Memory B cell (primary cell): ENCODE data around the gene SLC23A3.

Source experiments
- ATAC-seq: fragments of 150-1000 bp; cut with Tn5 transposase; 2 replicates; pipeline ENCODE4 v1.10.0; 2021; ENCODE audit warnings: low read depth, mild to moderate bottlenecking, moderate library complexity
- DNase-seq, 2 donors: peaks; one replicate each; pipeline ENCODE4 v3.0.0; 2022; ENCODE audit warnings: low spot score in 2 of 2
- H3K27ac Mint-ChIP-seq: one replicate; pipeline ENCODE4 v1.8.0; 2022; ENCODE audit warnings: mild to moderate bottlenecking, moderate library complexity, mixed read lengths
- H3K27me3 Mint-ChIP-seq: one replicate; pipeline ENCODE4 v1.8.0; 2022; ENCODE audit warnings: mixed read lengths
- H3K36me3 Mint-ChIP-seq: one replicate; pipeline ENCODE4 v1.8.0; 2022; ENCODE audit warnings: mild to moderate bottlenecking, mixed read lengths
- H3K4me1 Mint-ChIP-seq: one replicate; pipeline ENCODE4 v1.8.0; 2022; ENCODE audit warnings: mixed read lengths
- H3K4me3 Mint-ChIP-seq: one replicate; pipeline ENCODE4 v1.8.0; 2022; ENCODE audit warnings: mild to moderate bottlenecking, moderate library complexity, mixed read lengths
- H3K9me3 Mint-ChIP-seq: one replicate; pipeline ENCODE4 v1.8.0; 2022; ENCODE audit warnings: mixed read lengths

The SLC23A3 gene

GRCh38 chr2:219197388-219197787, 27.6 kb upstream of the SLC23A3 start:
- ATAC-seq (no peak), DNase-seq (no peak)
- H3K27ac Mint-ChIP-seq = no peak overlapping the region
- H3K4me3 Mint-ChIP-seq = no peak overlapping the region
- H3K27me3 Mint-ChIP-seq = peaks cover 11% of the 10 kb centered on the region
- H3K4me1 Mint-ChIP-seq = no peaks in the 10 kb centered on the region
- H3K36me3 Mint-ChIP-seq = no peaks in the 10 kb centered on the region
- no peaks in the 10 kb centered on the region for H3K9me3 Mint-ChIP-seq

- H3K27ac Mint-ChIP-seq = peak overlapping the region; percentile 18
- no peak overlapping the region for H3K4me3 Mint-ChIP-seq
- H3K36me3 Mint-ChIP-seq = peaks cover 10% of the 10 kb centered on the region
- H3K27me3 Mint-ChIP-seq = no peaks in the 10 kb centered on the region
- H3K9me3 Mint-ChIP-seq = no peaks in the 10 kb centered on the region
- no peak for DNase-seq
- peak; percentile 80 for ATAC-seq
- peaks cover 12% of the 10 kb centered on the region for H3K4me1 Mint-ChIP-seq
Observed at GRCh38 chr2:219186754-219187456, 17.1 kb upstream of the SLC23A3 start.

GRCh38 chr2:219184121-219184520, 14.3 kb upstream of the SLC23A3 start:
- Mint-ChIP-seq H3K4me1 (peaks cover 15% of the 10 kb centered on the region), H3K27me3 (no peaks in the 10 kb centered on the region), H3K4me3 (no peak overlapping the region), H3K27ac (peak overlapping the region; percentile 14), H3K9me3 (no peaks in the 10 kb centered on the region), H3K36me3 (peaks cover 19% of the 10 kb centered on the region)
- ATAC-seq (no peak), DNase-seq (no peak)

DNA sequence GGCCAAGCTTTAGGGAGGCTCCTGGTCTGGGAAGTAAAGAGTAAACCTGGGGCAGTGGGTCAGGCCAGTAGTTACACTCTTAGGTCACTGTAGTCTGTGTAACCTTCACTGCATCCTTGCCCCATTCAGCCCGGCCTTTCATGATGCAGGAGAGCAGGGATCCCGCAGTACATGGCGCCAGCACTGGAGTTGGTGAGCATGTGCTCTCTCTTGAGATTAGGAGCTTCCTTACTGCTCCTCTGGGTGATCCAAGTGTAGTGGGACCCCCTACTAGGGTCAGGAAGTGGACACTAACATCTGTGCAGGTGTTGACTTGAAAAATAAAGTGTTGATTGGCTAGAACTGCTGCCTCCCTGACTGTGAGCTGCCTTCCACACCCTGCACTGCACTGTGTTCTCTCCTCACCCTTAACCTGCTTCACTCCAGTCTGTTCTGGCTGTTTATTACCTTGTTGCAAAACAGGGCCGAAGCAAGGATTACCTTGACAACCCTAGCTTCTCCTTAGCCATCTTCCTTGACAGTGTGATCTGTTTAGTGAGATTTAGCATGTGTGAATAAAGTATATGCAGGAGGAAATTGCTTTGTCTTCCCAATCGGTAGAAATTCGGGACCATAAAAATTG, 13.4 kb upstream of the SLC23A3 start:
- Mint-ChIP-seq H3K27ac (peak overlapping the region; percentile 53), H3K4me1 (peaks cover 20% of the 10 kb centered on the region), H3K9me3 (no peaks in the 10 kb centered on the region), H3K27me3 (no peaks in the 10 kb centered on the region), H3K4me3 (no peak overlapping the region), H3K36me3 (peaks cover 19% of the 10 kb centered on the region)
- DNase-seq = no peak
- no peak for ATAC-seq

DNA sequence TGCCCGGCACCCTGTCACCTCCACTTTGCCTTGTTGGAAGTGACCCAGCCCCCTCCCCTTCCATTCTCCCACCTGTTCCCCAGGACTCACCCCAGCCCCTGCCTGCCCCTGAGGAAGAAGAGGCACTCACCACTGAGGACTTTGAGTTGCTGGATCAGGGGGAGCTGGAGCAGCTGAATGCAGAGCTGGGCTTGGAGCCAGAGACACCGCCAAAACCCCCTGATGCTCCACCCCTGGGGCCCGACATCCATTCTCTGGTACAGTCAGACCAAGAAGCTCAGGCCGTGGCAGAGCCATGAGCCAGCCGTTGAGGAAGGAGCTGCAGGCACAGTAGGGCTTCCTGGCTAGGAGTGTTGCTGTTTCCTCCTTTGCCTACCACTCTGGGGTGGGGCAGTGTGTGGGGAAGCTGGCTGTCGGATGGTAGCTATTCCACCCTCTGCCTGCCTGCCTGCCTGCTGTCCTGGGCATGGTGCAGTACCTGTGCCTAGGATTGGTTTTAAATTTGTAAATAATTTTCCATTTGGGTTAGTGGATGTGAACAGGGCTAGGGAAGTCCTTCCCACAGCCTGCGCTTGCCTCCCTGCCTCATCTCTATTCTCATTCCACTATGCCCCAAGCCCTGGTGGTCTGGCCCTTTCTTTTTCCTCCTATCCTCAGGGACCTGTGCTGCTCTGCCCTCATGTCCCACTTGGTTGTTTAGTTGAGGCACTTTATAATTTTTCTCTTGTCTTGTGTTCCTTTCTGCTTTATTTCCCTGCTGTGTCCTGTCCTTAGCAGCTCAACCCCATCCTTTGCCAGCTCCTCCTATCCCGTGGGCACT, 12.7 kb upstream of the SLC23A3 start:
- no peak for ATAC-seq

GRCh38 chr2:219181531-219181930, 11.7 kb upstream of the SLC23A3 start:
- peaks cover 18% of the 10 kb centered on the region for H3K36me3 Mint-ChIP-seq
- H3K27ac Mint-ChIP-seq = no peak overlapping the region

More for the DNA sequence above, 12.7 kb upstream of the SLC23A3 start:
- H3K36me3 Mint-ChIP-seq = peaks cover 19% of the 10 kb centered on the region
- peak overlapping the region; percentile 53 for H3K27ac Mint-ChIP-seq
- no peak overlapping the region for H3K4me3 Mint-ChIP-seq
- peaks cover 22% of the 10 kb centered on the region for H3K4me1 Mint-ChIP-seq
- no peaks in the 10 kb centered on the region for H3K9me3 Mint-ChIP-seq
- DNase-seq = no peak
- no peaks in the 10 kb centered on the region for H3K27me3 Mint-ChIP-seq

GRCh38 chr2:219180961-219181360, 11.1 kb upstream of the SLC23A3 start:
- DNase-seq (no peak), ATAC-seq (no peak)
- Mint-ChIP-seq H3K36me3 (peaks cover 18% of the 10 kb centered on the region), H3K27ac (peak overlapping the region; percentile 31), H3K9me3 (no peaks in the 10 kb centered on the region), H3K4me1 (peaks cover 19% of the 10 kb centered on the region), H3K27me3 (no peaks in the 10 kb centered on the region), H3K4me3 (no peak overlapping the region)

More at GRCh38 chr2:219181531-219181930, 11.7 kb upstream of the SLC23A3 start:
- DNase-seq = no peak
- Mint-ChIP-seq H3K4me3 (no peak overlapping the region), H3K9me3 (no peaks in the 10 kb centered on the region), H3K27me3 (no peaks in the 10 kb centered on the region), H3K4me1 (peaks cover 18% of the 10 kb centered on the region)
- no peak for ATAC-seq

GRCh38 chr2:219179601-219180465, 10.0 kb upstream of the SLC23A3 start:
- H3K27ac Mint-ChIP-seq = no peak overlapping the region
- H3K4me3 Mint-ChIP-seq = peak overlapping the region; percentile 88
- peaks cover 16% of the 10 kb centered on the region for H3K36me3 Mint-ChIP-seq
- H3K4me1 Mint-ChIP-seq = peaks cover 20% of the 10 kb centered on the region
- DNase-seq (no peak), ATAC-seq (no peak)
- no peaks in the 10 kb centered on the region for H3K27me3 Mint-ChIP-seq
- no peaks in the 10 kb centered on the region for H3K9me3 Mint-ChIP-seq

- Mint-ChIP-seq H3K27me3 (no peaks in the 10 kb centered on the region), H3K27ac (peak overlapping the region; percentile 97), H3K4me3 (peak overlapping the region; percentile 88), H3K36me3 (peaks cover 26% of the 10 kb centered on the region), H3K4me1 (peaks cover 30% of the 10 kb centered on the region), H3K9me3 (no peaks in the 10 kb centered on the region)
- peak; percentile 3 for ATAC-seq
- peak in 1 of 2 donors; percentile 18 for DNase-seq
Observed at GRCh38 chr2:219178377-219179175, 8.7 kb upstream of the SLC23A3 start.

DNA sequence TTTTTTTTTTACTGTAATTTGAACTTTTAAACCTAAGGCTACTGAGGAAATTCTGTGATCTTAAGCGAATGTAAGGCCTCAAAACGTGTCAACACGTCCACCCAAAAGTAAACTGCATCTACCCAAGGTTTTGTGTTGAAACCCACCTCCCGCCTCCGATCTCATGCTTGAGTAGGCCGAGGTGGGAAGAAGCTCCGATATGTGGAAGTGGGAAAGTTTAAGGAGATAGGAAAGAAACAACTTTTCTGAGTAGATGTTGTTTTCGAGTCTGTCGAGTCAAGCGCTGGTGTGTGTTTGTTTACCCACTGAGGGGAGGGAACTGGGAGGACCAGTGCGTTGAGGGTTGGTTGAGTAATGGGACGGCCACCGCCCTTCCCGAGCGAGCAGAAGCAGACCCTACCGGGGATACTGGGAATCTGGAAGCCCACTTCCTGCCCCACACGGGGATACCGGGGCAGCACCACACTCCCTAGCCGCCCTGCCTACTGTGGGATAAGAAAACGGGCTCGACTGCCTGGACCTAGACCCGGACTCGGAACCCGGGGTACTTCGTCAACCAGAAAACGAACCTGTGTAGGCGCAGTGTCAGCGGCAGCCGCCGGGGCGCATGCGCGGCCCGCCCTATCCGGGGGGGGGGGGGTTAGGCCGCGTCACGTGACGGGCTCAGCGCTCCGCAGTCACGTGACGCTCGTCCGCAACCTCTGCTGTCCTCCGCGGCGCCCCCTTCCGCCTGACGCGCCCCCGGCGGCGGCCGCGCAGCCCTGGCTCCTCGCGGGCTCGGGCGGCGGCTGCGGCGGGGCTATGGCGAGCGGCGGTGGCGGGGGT, 7.9 kb upstream of the SLC23A3 start, which contains the start of gene RETREG2:
Gene RETREG2, plus strand, starts transcription at position 724 of the 825 bp plus-strand sequence. Its CDS starts 78 bp downstream, at position 802.
- peak within 1 kb of the TSS; percentile 88 for H3K4me3 Mint-ChIP-seq
- H3K9me3 Mint-ChIP-seq = no peaks in the 10 kb centered on the region
- H3K36me3 Mint-ChIP-seq = peaks cover 23% of the 10 kb centered on the region
- no peaks in the 10 kb centered on the region for H3K27me3 Mint-ChIP-seq
- ATAC-seq (peak; percentile 47), DNase-seq (peak; percentile 75)
- H3K4me1 Mint-ChIP-seq = peaks cover 31% of the 10 kb centered on the region
- peak within 1 kb of the TSS; percentile 97 for H3K27ac Mint-ChIP-seq

DNA sequence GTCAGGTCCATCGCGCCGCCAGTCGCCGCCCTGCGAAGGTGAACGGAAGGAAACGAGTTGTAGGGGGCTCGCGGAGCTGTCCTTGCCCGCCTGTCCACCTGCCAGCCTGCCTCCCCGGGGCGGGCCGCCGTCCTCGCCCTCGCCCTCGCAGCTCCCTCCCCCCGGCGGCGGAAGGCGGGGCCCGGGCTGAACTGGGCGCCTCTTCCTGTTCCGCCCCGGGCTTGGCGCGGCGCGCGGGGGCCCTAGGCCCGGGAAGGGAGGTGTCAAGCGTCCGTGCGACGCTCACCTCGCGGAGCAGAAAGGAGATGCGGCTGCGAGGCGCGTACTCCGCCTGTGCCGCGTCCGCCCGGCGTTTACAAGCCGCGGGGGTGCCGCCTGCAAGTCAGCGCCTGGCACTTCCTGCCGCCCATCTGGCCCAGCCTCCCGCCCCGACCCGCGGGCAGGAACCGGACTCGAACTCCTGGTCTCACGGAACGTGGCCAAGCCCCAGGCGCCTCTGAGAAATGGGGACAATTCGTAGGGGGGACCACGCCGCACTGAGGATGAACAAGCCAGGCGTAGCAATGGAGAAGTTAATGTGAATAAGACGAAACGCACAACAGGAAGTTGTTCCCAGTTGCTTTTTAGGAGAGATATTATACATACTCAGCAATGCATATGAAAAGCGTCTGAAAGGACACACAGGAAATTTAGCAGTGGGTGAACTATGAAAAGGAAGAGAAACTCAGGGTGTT, 7.2 kb upstream of the SLC23A3 start, which contains the start of gene CNPPD1:
Gene CNPPD1, minus strand, starts transcription at position 108 of the 734 bp plus-strand sequence. Its CDS starts 97 bp downstream, at position 11.
- H3K9me3 Mint-ChIP-seq = no peaks in the 10 kb centered on the region
- peak within 1 kb of the TSS; percentile 97 for H3K27ac Mint-ChIP-seq
- peaks cover 26% of the 10 kb centered on the region for H3K36me3 Mint-ChIP-seq
- ATAC-seq = peak; percentile 70
- DNase-seq = peak; percentile 80 to 84
- H3K27me3 Mint-ChIP-seq = no peaks in the 10 kb centered on the region
- H3K4me1 Mint-ChIP-seq = peaks cover 30% of the 10 kb centered on the region
- peak within 1 kb of the TSS; percentile 88 for H3K4me3 Mint-ChIP-seq
